T-helper 1 cell (primary cell): ENCODE data around the gene PVALEF.
A peak's percentile ranks its signal among the peaks of the same experiment; 100 is the strongest.

Source experiments
- DNase-seq, 5 donors: peaks; one replicate each; pipeline ENCODE4 v3.0.0-alpha.2; 2012 to 2020

The PVALEF gene

DNA sequence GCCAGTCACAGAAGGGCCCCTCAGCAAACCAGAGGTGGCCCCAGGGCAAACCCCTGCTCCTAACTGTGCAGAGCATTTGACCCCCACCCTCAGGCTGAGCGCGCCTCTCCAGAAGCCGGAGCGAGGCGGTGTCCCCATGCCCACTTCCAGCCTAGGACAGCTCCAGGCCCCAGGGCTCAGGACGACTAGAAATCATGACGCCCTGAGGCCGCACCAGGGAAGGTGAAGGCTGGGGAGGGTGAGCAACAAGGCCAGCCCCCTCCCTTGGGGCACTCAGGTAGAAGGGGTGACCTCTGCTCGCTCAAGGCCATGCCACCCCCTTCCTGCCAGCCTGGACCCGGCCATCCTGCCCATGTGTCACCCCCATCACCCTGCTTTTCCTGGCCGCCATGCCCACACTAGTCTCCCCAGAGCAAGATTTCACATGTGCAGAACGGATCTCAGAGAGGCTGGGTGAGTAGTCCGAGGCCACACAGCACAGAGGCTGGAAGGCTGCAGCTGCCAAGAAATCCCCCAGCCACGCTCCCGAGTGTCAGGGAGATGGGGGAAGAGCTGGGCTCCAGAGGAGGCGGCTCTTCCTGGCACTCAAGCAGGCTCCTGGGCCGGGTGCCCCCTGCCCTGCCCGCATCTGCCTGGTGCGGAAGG is 2.1 kb upstream of the PVALEF start:
- no peak for DNase-seq

- no peak for DNase-seq
Observed at GRCh38 chr17:81163703-81164370, 1.5 kb upstream of the PVALEF start.

- DNase-seq = peak in 1 of 5 donors; percentile 10
Observed at GRCh38 chr17:81164371-81165245, 699 bp upstream of the PVALEF start.

- no peak for DNase-seq
Observed at GRCh38 chr17:81166033-81166492, 756 bp downstream of the PVALEF start, which contains the start of gene AATK. Gene AATK (minus strand): TSS chr17:81166221. CDS start chr17:81165992, 229 bp downstream.

DNA sequence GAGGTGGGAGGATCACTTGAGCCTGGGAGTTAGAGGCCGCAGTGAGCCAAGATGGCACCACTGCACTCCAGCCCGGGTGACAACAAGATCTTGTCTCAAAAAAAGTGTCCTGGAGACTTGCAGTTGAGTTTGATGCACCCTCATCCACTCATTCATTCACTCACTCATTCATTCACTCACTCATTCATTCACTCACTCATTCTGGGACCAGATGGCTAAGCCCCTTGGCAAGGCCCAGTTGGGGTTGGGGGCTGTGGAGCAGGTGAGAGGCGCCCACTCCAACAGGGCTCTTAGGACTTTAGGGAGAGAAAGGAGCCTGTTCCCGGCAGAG is 1.9 kb downstream of the PVALEF start:
- no peak for DNase-seq

DNA sequence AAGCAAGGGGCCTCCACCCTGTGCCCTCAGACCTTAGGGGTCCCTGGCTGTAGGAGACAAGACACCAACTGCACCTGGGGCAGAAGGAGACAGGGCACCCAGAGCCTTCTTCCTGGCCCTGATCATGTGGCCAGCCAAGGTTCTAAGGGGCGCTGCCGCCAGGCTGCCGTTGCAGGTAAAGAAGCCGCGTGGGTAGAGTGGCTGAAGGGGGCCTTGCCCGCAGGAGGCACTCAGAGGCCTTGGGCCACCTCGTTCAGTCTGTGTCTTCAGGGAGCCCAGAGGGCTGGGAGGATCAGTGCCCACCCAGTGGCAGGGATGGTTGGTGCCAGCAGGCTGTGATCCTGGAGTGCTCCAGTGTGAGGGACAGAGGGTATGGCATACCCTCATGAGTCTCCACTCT is 2.3 kb downstream of the PVALEF start:
- no peak for DNase-seq

DNA sequence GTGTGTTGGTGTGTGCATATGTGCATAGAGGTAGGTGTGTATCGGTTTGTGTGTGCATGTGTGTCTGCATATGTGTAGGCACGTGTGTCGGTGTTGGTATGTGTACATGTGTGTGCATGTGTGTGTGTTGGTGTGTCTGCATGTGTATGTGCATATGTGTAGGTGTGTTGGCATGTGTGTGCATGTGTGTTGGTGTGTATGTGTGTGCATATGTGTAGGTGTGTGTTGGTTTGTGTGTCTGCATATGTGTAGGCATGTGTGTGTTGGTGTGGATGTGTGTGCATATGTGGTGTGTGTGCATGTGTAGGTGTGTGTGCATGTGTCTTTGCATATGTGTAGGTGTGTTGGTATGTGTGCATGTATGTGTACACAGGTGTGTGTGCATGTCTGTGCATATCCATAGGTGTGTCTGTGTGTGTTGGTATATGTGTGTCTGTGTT is 4.6 kb downstream of the PVALEF start:
- no peak for DNase-seq

- no peak for DNase-seq
Observed at GRCh38 chr17:81170727-81171494, 5.6 kb downstream of the PVALEF start.

DNA sequence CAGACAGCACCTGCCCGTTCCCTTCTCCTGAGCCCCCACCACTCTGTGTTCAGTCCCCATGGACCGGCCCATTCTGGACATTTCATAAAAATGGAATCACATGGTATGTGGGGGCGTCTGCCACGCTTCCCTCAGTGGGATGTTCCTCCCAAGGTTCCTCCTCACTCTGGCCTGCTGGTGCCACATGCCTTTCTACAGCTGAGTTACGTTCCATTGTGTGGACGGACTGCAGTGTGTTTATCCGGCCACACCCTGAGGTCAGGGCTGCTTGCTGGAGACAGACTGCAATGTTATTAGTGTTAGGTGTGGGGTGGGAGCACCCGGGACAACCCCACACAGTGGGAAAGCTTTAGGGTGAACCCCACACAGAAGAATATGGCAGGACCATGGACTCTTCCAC is 6.6 kb downstream of the PVALEF start:
- DNase-seq = no peak

DNA sequence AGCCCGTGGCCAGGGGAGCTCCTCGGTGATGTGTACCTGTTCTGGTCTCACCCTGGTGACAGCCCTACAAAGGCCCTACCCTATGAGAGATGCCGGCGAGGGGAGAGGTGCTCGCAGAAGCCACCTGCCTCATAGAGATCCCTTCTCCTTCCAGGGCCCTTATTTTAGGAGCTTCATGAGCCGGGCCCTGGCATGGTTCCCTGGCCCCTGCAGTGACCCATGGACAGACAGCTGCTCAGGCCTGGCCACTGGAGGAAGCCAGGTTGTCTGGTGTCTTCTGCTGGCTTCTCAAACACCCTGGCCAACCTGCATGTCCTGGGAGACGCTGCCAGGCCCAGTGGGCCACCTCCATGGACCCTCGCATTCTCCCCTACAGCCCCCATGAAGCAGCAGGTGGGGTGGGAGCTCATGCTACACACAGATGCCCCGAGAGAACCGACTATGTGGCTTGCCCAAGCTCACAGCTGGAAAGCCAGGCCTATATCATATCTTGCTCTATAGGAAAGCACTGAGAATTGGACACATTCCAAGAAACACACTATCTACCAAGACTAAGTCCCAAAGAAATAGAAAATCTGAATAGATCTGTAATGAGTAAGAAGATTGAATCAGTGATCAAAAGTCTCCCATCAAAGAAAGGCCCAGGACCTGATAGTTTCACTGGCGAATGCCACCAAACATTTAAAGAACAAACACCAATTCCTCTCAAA is 7.9 kb downstream of the PVALEF start:
- no peak for DNase-seq

GRCh38 chr17:81173762-81174155 is 8.5 kb downstream of the PVALEF start:
- no peak for DNase-seq

DNA sequence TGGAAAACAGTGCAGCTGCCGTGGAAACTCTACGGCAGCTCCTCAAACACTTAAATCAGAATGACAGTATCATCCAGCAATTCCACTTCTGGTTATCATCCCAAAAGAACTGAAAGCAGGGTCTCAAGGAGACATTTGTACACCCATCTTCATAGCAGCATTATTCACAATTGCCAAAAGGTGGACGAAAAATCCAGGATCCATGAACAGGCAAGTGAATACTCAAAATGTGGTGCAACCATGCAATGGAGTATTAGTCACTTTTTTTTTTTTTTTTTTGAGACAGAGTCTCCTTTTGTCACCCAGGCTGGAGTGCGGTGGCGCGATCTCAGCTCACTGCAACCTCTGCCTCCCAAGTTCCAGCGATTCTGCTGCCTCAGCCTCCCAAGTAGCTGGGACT is 11.4 kb downstream of the PVALEF start:
- DNase-seq = no peak

GRCh38 chr17:81178136-81179091 is 13.1 kb downstream of the PVALEF start:
- no peak for DNase-seq

- DNase-seq = no peak
Observed at GRCh38 chr17:81179220-81179619, 13.9 kb downstream of the PVALEF start.

GRCh38 chr17:81179861-81180260 is 14.6 kb downstream of the PVALEF start:
- no peak for DNase-seq

GRCh38 chr17:81180836-81181810 is 15.8 kb downstream of the PVALEF start:
- DNase-seq = no peak

DNA sequence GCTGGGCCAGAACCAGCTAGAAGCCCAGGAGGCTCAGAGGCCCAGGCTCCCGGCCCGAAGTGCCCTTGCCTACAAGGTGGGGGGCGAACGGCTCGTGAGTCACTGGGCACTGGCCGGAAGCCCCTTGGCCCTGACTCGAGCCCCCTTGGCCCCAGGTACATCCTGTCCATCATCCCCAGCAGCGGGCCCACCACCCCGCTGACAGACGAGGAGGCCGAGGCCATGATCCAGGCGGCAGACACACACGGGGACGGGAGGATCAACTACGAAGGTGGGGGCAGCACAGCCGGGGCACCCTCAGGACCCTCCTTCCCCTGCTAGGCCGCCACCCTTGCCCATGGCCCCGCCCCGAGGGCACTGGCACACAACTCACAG is 16.5 kb downstream of the PVALEF start:
- DNase-seq = no peak

DNA sequence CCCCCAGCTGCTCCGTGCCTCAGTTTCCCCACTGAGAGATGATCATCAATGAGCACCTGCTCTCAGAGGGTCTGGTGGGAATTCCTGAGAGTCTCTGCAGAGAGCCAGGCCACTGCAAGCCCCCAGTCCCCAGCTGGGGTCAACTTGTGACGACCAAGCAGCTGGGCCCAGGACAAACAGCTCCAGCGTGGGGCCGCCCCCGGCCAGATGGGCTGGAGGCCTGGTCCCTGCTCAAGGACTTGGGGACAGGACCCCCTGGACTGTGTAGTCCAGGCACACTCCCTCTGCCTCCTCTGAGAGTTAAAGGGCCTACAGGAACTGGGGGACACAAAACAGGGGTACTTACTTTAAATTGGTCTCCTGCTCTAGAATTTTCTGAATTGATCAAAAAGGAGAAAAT is 17.3 kb downstream of the PVALEF start:
- no peak for DNase-seq

GRCh38 chr17:81183316-81183715 is 18.0 kb downstream of the PVALEF start:
- DNase-seq = no peak

GRCh38 chr17:81183807-81184206 is 18.5 kb downstream of the PVALEF start:
- no peak for DNase-seq
